Activated CD4-positive, alpha-beta memory T cell treated with anti-CD3 and anti-CD28 coated beads for 36 hours (primary cell): ENCODE results near the gene IGFBP6. TPM values are rescaled to one million over a fixed set of nuclear protein-coding genes. Genes with fewer than 3 reads are reported as not detected.

Experiments used
- CTCF ChIA-PET: fragments of 350-600 bp; sonication (Branson Sonifier 250); formaldehyde crosslinking; loops from one replicate; lab custom pipeline; 2021; ENCODE audit warnings: antibody characterized with exemption, inconsistent platforms; lab: Charles Lee
- POLR2A ChIA-PET: fragments of 350-600 bp; sonication (Branson Sonifier 250); formaldehyde crosslinking; loops from one replicate; lab custom pipeline; 2021; ENCODE audit warnings: antibody characterized with exemption; lab: Charles Lee
- DNase-seq: peaks from one replicate; pipeline ENCODE4 v3.0.0-alpha.2; 2020
- H3K27ac Mint-ChIP-seq: one replicate; pipeline ENCODE4 v1.8.0; 2021; ENCODE audit warnings: mixed read lengths
- H3K27me3 Mint-ChIP-seq: one replicate; pipeline ENCODE4 v1.8.0; 2021; ENCODE audit warnings: mixed read lengths
- H3K36me3 Mint-ChIP-seq: one replicate; pipeline ENCODE4 v1.8.0; 2021; ENCODE audit warnings: mixed read lengths
- H3K4me1 Mint-ChIP-seq: one replicate; pipeline ENCODE4 v1.8.0; 2021; ENCODE audit warnings: low read depth, mixed read lengths
- H3K4me3 Mint-ChIP-seq: one replicate; pipeline ENCODE4 v1.8.0; 2021; ENCODE audit warnings: mild to moderate bottlenecking, mixed read lengths
- H3K9me3 Mint-ChIP-seq: one replicate; pipeline ENCODE4 v1.8.0; 2021; ENCODE audit warnings: mixed read lengths
- intact Hi-C: fragments of 100-400 bp; cut with micrococcal nuclease; formaldehyde crosslinking; loops from one replicate; pipeline ENCODE4 v1.15.1; 2023
- total RNA-seq, 2 experiments: library from RNA; stranded (reverse); gene quantifications; one replicate each; pipeline ENCODE4 v1.2.3, GENCODE V29; 2021

IGFBP6 gene
- total RNA-seq, 2 experiments from 2014 or later, result 4.1 to 4.9 TPM

GRCh38 chr12:53060721-53061276 is 36.7 kb upstream of the IGFBP6 start:
- Mint-ChIP-seq H3K4me1 (peaks cover under 1% of the 10 kb centered on the region), H3K27me3 (no peaks in the 10 kb centered on the region), H3K36me3 (peaks cover 6% of the 10 kb centered on the region), H3K9me3 (no peaks in the 10 kb centered on the region), H3K4me3 (no peak overlapping the region), H3K27ac (no peak overlapping the region)
- ChIA-PET POLR2A (interaction anchor here (1.1 to 3.0 kb wide), 2 partner anchors 9 to 38 kb away, joined by 3 to 10 read pairs; partner anchors contain the start of gene IGFBP6), CTCF (interaction anchor here (1.4 to 11.6 kb wide), 2 partner anchors 19 to 40 kb away, joined by 6 to 348 read pairs; partner anchors contain the start of genes IGFBP6, SOAT2 and SPRYD3)
- no peak for DNase-seq
- intact Hi-C loops, result no loop called here

GRCh38 chr12:53061404-53062010 is 36.0 kb upstream of the IGFBP6 start:
- intact Hi-C loops, result no loop called here
- CTCF ChIA-PET, result interaction anchor here (1.0 to 11.6 kb wide), 3 partner anchors 14 to 39 kb away, joined by 4 to 348 read pairs (median 6); partner anchors contain the start of genes IGFBP6, SOAT2 and SPRYD3
- Mint-ChIP-seq H3K36me3 (peaks cover 9% of the 10 kb centered on the region), H3K4me3 (no peak overlapping the region), H3K27ac (peak overlapping the region; percentile 49), H3K4me1 (peaks cover 7% of the 10 kb centered on the region), H3K9me3 (no peaks in the 10 kb centered on the region), H3K27me3 (no peaks in the 10 kb centered on the region)
- POLR2A ChIA-PET, result interaction anchor here (1.2 to 3.0 kb wide), 2 partner anchors 18 to 37 kb away, joined by 5 to 10 read pairs; partner anchors contain the start of genes IGFBP6 and SPRYD3
- no peak for DNase-seq

GRCh38 chr12:53062011-53062961 is 35.2 kb upstream of the IGFBP6 start:
- CTCF ChIA-PET, result interaction anchor here (0.8 to 11.6 kb wide), 5 partner anchors 8 to 39 kb away, joined by 4 to 348 read pairs (median 4); partner anchors contain the start of genes IGFBP6, SOAT2 and SPRYD3
- Mint-ChIP-seq H3K9me3 (no peaks in the 10 kb centered on the region), H3K4me1 (peaks cover 8% of the 10 kb centered on the region), H3K27me3 (no peaks in the 10 kb centered on the region), H3K27ac (no peak overlapping the region), H3K36me3 (peaks cover 11% of the 10 kb centered on the region), H3K4me3 (no peak overlapping the region)
- intact Hi-C loops, result no loop called here
- POLR2A ChIA-PET, result interaction anchor here (1.2 to 3.0 kb wide), 2 partner anchors 17 to 36 kb away, joined by 5 to 10 read pairs; partner anchors contain the start of genes IGFBP6 and SPRYD3
- no peak for DNase-seq

GRCh38 chr12:53062977-53063707 is 34.3 kb upstream of the IGFBP6 start:
- peak overlapping the region; percentile 23 for H3K27ac Mint-ChIP-seq
- intact Hi-C loops, result no loop called here
- H3K4me1 Mint-ChIP-seq, result peaks cover 8% of the 10 kb centered on the region
- H3K27me3 Mint-ChIP-seq, result no peaks in the 10 kb centered on the region
- no peak for DNase-seq
- H3K36me3 Mint-ChIP-seq, result peaks cover 11% of the 10 kb centered on the region
- no peaks in the 10 kb centered on the region for H3K9me3 Mint-ChIP-seq
- POLR2A ChIA-PET, result interaction anchor here (0.9 to 3.0 kb wide), 4 partner anchors 8 to 36 kb away, joined by 3 to 10 read pairs (median 4); partner anchors contain the start of genes IGFBP6 and SPRYD3
- CTCF ChIA-PET, result interaction anchor here (0.8 to 11.6 kb wide), 4 partner anchors 9 to 38 kb away, joined by 4 to 348 read pairs (median 63); partner anchors contain the start of genes IGFBP6, SOAT2 and SPRYD3
- no peak overlapping the region for H3K4me3 Mint-ChIP-seq

GRCh38 chr12:53063708-53064612 is 33.5 kb upstream of the IGFBP6 start:
- POLR2A ChIA-PET, result interaction anchor here (0.9 to 4.0 kb wide), 5 partner anchors 9 to 35 kb away, joined by 3 to 30 read pairs (median 5); partner anchors contain the start of genes IGFBP6 and SPRYD3
- no peak for DNase-seq
- Mint-ChIP-seq H3K27me3 (no peaks in the 10 kb centered on the region), H3K36me3 (peaks cover 11% of the 10 kb centered on the region), H3K27ac (no peak overlapping the region), H3K4me3 (no peak overlapping the region), H3K9me3 (no peaks in the 10 kb centered on the region), H3K4me1 (peaks cover 8% of the 10 kb centered on the region)
- intact Hi-C loops, result no loop called here
- CTCF ChIA-PET, result interaction anchor here (1.1 to 11.6 kb wide), 9 partner anchors 10 to 227 kb away, joined by 4 to 348 read pairs (median 26); partner anchors contain the start of genes CSAD, IGFBP6, SOAT2 and SPRYD3

GRCh38 chr12:53064613-53065436 is 32.6 kb upstream of the IGFBP6 start:
- CTCF ChIA-PET, result interaction anchor here (0.8 to 11.6 kb wide), 24 partner anchors 7 to 436 kb away, joined by 3 to 348 read pairs (median 7); partner anchors contain the start of genes AAAS, CSAD, IGFBP6 and PFDN5
- Mint-ChIP-seq H3K36me3 (peaks cover 11% of the 10 kb centered on the region), H3K27me3 (no peaks in the 10 kb centered on the region), H3K4me1 (peaks cover 8% of the 10 kb centered on the region), H3K4me3 (no peak overlapping the region), H3K27ac (no peak overlapping the region), H3K9me3 (no peaks in the 10 kb centered on the region)
- DNase-seq, result no peak
- intact Hi-C loops, result no loop called here
- POLR2A ChIA-PET, result interaction anchor here (4.0 kb wide), 1 partner anchor 34 kb away, joined by 30 read pairs; the partner anchor contains the start of gene IGFBP6

- no peak overlapping the region for H3K4me3 Mint-ChIP-seq
- peaks cover 8% of the 10 kb centered on the region for H3K4me1 Mint-ChIP-seq
- peaks cover 11% of the 10 kb centered on the region for H3K36me3 Mint-ChIP-seq
- H3K27ac Mint-ChIP-seq, result no peak overlapping the region
- no peak for DNase-seq
- intact Hi-C loops, result no loop called here
- ChIA-PET POLR2A (interaction anchor here (1.1 to 4.0 kb wide), 2 partner anchors 33 to 37 kb away, joined by 10 to 30 read pairs; partner anchors contain the start of genes IGFBP6 and SOAT2), CTCF (interaction anchor here (0.6 to 11.6 kb wide), 40 partner anchors 8 to 591 kb away, joined by 3 to 348 read pairs (median 5); partner anchors contain the start of genes AAAS, CSAD, IGFBP6 and PFDN5)
- H3K9me3 Mint-ChIP-seq, result no peaks in the 10 kb centered on the region
- no peaks in the 10 kb centered on the region for H3K27me3 Mint-ChIP-seq
Observed at GRCh38 chr12:53065470-53065869, 32.0 kb upstream of the IGFBP6 start.

GRCh38 chr12:53065975-53066931 is 31.2 kb upstream of the IGFBP6 start:
- POLR2A ChIA-PET, result interaction anchor here (0.6 to 4.0 kb wide), 4 partner anchors 13 to 148 kb away, joined by 3 to 30 read pairs (median 7); partner anchors contain the start of genes IGFBP6, SOAT2 and SPRYD3

More at GRCh38 chr12:53065975-53066931, 31.2 kb upstream of the IGFBP6 start:
- Mint-ChIP-seq H3K4me3 (no peak overlapping the region), H3K9me3 (no peaks in the 10 kb centered on the region), H3K27me3 (no peaks in the 10 kb centered on the region), H3K4me1 (peaks cover 8% of the 10 kb centered on the region), H3K27ac (no peak overlapping the region), H3K36me3 (peaks cover 11% of the 10 kb centered on the region)
- DNase-seq, result peak; percentile 76
- CTCF ChIA-PET, result interaction anchor here (0.6 to 11.6 kb wide), 46 partner anchors 9 to 590 kb away, joined by 3 to 348 read pairs (median 4); partner anchors contain the start of genes AAAS, CSAD, IGFBP6 and PFDN5
- intact Hi-C loops, result loop anchor here (1.0 kb wide), 2 partner anchors 33 to 124 kb away; no protein-coding TSS in a partner anchor
